Esophagus muscularis mucosa (tissue), 3 donors: ENCODE results near the gene RHOD.

ENCODE experiments used
- CTCF ChIP-seq, 3 experiments: fragments of 200-600 bp in 2 of 3; fragments of 450-650 bp in 1 of 3; sonication (generic) in 2 of 3; IDR thresholded peaks; one replicate each; pipeline ENCODE4 v1.5.1; 2017 to 2019; ENCODE audit warnings: antibody characterized with exemption in 3 of 3, mild to moderate bottlenecking in 2 of 3, moderate library complexity in 1 of 3
- POLR2A ChIP-seq: fragments of 450-650 bp; IDR thresholded peaks from one replicate; pipeline ENCODE4 v1.6.1; 2017; ENCODE audit warnings: antibody characterized with exemption, moderate library complexity, mild to moderate bottlenecking, low read depth
- POLR2AphosphoS5 ChIP-seq, 2 donors: sonication (generic); formaldehyde crosslinking; IDR thresholded peaks; one replicate each; pipeline ENCODE4 v1.6.1; 2017; ENCODE audit warnings: antibody characterized with exemption in 2 of 2

- TF ChIP-seq CTCF (IDR thresholded peaks at IDR 0.05) (peak in 2 of 3 experiments; percentile 31 to 50), POLR2AphosphoS5 (IDR thresholded peaks at IDR 0.05) (peak; percentile 54 to 77), POLR2A (no peak)
Measured at GRCh38 chr11:67118801-67119584, 62.3 kb downstream of the RHOD start, which contains the start of gene KDM2A.
